Activated gamma-delta T cell (primary cell): ENCODE data around the gene FIGNL2.

ENCODE experiments used
- DNase-seq: peaks from one replicate; lab custom pipeline; 2025; lab: John Stamatoyannopoulos, UW

Gene FIGNL2

DNA sequence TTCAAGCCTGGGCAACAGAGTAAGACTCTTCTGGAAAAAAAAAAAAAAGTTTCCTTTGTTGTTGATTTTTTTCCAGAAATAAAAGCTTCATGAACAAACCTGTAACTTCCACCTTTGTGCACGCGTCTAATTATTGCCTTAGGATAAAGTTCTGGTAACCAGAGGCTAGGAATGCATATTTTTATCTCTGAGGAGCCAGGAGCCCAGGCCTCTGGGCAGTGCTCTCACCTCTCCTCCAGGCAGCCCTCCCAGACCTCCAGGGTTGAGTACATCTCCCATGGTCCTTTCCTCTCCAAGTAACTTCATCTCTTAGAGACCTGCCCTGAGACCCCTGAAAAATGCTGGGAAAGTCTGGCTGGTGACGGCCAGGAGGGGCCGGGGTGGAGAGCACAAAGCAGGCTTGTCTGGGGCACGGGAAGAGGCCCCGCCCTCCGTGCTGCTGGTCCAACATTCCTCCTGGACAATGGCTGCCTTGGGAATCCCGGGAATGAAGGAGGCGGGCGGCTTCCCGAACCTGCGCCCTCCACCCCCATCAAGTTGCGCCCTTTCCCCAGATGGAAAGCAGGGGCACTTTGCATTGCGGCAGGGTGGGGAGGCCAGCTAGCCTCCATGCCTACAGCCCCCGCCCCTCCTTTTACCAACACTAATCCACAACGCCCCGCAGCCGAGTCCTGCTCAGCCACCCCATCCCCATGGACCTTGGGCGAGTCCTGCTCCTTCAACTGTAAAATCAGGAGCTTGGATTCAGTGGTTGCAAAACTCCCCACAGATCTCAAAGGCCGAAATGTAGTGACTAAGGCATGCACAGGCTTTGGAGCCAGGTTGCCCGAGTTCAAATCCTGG is 7.3 kb upstream of the FIGNL2 start:
- DNase-seq, result no peak

DNA sequence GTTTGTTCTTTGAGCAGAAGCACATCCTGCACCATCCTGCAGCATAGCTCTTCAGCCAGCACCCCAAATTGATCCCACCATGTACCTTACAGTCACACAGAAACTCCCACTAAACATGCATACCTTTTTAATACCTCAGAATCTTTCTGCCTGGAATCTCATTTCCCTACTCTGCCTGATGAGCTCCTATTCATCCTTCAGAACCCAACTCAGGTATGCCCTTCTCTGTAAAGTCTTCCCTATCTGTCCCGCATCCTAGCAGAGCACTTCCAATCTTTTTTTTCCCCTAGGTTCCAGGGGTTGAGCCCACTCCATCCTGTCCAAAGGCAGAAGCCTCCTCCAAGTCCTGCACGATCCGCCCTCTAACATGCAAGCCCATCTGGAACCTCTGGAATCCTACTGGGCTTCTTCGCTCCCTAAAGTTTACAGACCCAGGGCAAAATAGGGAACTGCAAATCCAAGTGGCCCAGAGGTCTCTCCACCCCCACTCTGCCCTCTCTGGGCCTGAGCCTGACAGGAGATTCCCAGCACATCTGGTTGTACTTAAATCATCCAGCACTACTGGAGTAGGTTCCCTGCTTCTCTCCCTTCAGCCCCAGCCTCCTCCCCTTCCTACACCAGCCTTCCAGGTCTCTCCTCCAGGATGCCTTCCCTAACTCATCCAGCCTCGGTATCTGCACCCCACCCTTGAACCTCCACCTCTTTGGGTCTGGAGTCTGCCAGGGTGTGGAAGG is 4.1 kb upstream of the FIGNL2 start:
- DNase-seq, result no peak

DNA sequence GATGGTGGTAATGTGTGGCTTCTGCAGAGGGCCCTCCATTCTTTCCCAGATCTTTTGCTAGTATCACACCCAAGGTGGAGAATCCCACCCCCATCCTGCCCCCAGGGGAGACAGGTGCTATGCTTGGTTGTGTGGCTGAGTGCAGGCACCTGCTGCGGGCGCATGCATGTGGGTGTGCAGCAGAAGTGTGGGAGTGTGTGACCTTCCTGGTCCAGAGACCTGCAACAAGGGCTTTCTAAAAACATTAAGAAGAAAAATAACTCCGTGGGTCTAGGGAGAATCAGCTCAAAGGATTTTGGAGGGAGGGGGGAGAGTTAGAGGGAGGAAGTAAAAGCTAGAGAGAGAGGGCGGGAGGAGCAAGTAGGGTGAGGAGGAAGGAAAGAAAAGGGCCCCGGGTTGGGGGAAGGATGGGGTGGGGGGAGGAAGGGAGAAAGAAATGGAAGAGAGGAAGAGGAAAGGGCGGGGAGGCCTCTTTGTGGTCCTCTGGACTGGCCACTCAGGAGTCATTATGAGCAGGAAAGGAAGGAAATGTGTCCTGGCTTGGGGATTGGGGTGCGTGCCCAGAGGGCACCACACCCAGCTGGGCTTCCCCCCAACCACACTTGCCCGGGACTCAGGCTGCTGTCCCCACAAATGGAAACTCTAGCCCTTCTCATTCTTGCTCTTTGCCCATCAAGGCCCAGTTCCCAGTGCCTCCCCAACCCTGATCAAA is 3.1 kb upstream of the FIGNL2 start:
- DNase-seq, result no peak

DNA sequence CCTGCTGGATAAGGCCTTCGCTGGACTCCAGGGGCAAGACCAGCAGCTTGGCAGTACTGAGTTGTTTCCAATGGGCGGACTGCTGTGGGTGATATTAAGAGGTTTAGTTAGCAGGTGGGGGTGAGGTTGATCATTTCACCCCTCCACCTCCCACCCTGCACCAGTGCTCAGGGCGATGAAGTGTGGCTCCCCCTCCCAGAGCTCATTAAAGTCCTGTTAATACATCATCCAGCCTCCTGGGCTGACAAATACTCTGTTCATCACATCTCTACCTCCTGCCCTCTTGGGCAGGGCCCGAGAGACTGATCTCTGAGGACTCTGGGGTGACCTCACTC is 2.4 kb upstream of the FIGNL2 start:
- DNase-seq, result no peak

DNA sequence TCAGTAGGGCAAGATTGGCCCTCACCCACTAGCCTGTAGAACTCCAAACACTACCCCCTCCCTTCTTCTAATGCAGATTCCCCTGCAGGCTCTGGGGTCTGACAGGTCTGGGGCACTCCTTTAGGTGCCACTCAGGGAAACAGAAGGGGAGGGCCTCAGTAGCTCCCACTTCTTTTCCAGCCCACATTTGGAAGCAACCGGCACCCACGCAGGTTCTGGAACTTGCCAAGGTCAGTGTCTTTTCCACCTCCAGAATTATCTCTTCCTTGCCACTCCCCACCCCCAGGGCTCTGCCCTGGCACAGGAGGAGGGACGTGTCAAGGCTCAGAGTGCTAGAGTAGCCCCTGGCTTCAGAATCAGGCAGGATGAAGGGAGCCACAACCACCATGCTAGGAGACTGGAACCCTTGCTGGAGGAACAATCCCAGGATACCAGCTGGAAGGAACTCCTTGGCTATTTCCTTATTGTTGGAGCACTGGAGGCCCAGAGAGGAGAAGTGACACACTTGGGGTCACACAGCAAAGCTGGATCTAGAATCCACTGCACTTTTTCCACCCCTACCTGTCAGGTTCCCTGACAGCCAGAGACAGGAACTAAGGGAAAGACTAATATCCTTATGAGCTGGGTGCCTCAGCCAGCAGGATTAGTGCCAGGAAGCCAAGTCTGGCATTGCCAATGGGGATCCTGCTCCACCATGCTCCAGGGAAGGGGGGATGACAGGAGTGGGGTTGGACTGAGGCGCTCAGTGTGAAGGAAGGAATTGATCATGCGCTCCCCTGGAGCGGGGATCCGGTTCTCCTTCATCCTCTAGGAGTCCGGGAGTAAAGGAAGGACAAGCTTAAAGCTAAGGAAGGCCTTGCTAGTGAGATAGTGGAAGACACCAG is 1.8 kb upstream of the FIGNL2 start:
- DNase-seq, result no peak

DNA sequence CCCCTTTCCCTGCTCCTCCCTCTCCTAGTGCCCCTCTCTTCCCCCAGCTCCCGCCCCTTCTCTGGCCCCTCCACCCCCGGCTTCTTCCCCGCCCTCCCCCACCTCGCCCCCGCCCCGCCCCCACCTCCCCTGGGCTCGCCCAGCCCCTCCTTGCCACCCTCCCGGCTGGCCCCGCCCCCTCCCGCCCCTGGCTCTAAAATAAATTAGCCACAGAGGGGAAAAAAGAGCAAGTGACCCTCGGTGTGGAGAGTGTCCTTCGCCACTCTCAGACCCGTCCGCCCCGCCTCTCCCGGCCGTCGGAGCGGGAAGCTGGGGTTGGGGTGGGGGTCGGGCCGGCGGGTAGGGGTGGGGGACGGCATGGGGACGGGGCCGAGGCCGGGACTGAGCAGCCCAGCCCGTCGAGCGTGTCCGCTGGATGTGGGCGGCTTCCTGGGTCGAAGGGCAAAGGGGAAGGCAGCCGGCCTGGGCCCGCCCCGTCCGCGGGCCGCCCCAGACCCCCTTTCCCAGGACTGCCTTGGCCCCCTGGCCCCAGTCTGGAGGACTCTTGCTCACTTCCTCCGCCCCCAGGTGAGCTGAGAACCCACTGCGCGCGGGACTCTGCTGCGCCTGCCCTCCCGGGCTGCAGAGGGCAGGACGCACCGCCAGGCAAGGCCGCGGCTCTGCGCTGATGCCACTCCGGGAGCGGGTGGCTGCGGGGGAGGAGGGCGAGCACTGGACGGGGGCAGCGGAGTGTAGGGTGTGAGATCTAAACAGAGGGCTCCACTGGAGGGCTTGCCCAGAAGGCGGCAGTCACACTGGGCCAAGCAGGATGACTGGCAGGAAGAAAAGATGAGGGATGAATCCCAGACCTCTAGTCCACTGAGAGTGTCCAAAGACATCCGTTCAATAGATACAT is 570 bp upstream of the FIGNL2 start:
- no peak for DNase-seq

DNA sequence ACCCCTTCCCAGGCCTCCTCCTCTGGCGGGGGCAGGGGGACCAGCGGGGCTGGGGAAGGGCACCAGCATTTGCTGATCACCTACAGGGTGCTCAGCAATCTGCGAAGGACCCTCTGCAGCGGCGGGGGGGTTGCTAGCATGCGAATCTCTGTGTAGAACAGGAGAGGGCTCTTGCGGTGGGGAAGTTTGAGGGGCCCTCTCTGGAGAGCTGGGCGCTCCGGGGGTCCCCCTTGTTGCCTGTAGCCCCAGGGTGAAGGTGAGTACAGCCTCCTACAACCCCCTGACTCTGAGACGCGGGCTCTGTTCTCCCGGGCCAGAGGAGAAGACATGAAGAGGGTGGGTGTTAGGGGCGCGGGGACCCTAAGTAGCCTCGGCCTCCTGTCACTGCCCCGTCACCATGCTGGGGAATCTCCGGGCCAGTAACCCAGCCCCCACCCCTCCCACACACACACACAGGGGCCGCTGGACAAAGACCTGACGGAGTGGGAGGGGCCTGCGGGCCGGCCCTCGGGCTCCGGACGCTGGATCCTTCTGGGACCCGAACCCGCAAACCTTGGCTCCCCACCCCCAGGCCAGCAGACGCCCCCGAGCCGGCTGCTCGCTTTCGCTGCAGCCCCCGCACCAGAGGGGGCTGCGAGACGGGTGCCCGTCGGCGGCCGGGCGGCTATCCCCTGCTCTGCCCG is 734 bp downstream of the FIGNL2 start:
- DNase-seq, result no peak

DNA sequence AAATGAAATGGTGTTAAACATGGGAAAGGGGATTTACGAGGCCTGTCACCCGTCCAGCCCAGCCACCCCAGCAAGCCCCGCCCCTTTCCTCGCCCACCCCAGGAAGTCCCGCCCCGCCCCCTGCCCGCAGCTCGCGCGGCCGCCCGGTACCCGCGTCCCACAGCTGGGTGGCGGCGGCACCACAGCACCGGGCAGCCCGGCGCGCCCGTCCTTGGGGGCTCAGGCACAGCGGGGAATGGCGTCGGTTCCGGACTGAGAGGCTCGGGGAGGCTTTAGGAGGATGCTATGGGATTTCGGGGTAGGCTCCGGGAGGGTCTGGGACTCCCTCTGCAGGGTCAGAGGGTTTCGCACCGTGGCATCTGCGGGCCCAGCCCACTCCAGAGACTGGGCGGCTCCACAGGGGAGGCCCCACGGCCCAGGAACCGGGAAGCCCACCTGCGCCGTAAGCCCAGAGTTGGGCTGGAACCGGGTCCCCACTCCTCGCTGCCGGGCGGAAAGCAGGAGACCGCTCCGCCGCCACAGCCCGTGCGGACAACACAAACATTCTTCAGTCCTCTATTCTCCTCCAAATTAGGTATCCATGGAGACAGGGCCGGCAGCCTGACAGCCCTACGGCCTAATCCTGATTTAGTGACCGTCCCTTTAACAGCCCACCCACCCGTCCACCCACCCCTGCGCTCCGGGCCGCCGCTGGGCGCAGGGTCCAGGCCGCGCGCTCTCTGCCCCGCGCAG is 1.4 kb downstream of the FIGNL2 start:
- DNase-seq, result no peak

DNA sequence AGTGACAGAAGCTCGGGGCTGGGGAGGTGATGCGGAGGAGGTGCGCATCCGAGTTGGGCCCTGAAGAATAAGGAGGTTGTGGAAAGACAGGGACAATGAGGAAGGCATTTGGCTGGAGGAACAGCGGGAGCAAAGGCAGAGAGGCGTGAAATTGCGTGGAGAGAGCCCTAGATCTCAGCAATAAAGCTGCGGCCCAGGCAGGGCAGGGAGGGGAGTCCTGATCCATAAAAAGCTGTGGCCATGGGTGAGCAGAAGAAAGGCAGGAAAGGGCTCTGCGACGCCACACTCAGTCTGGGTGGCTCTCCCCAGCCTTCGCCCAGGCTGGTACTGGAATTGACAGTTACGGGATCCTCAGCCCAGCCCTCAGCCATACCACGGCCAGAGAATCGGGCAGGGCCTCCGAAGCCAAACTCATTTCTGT is 2.2 kb downstream of the FIGNL2 start:
- DNase-seq, result no peak

DNA sequence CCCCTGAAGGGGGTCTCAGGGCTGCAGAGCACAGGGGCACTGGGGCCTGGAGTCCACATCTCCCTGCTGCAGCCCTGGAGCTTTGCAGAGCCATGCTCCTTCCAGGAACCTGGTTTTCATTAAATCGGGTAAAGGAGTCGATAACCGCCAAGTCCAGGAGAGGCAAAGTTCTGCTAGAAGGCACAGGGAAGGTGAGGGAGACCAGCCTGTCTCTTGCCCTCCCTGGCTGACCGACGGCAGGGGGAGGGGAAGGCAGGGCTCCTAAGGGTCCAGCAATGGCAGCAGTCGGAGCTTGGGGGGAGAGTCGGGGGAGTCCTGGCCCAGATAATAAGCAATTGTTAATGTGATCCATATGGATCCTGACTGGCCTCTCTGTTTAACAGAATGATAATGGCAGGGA is 3.0 kb downstream of the FIGNL2 start:
- DNase-seq, result no peak

DNA sequence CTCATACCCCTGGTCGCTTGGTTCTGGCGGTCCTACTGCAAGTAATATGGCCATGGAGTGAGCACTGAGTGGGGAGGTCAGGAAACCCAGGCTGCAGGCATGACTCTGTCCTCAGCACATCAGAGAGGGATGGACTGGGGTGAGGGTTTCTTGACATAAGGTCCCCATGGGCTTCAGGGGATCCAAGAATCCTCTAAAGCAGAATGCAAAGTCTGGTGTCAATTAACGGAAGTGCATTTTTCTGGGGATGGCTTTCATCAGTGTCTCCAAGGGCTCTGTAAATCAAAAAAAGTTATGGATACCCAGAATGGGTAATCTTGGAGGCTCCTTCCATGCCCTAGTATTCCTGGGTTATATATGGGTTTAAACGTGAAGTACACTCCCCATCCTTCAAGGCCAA is 3.7 kb downstream of the FIGNL2 start:
- no peak for DNase-seq

DNA sequence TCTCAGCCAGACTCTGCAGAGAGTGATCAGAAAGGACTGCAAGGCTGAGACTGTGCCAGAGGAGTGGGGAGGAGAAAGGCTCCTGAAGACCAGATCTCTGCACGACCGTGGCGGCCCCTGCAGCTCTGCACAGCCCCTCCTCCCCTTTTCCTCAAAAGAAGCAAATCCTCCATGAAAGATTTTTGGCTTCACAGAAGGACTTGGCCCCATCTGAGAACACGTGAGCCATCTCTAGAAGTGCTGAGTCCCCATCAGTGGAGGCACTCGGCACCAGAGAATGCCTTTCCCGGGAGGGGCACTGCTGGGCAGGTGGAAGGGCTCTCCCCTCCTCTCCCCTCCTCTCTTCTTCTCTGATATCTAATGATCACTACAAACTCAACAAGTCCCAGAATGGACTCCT is 6.8 kb downstream of the FIGNL2 start:
- DNase-seq, result no peak

DNA sequence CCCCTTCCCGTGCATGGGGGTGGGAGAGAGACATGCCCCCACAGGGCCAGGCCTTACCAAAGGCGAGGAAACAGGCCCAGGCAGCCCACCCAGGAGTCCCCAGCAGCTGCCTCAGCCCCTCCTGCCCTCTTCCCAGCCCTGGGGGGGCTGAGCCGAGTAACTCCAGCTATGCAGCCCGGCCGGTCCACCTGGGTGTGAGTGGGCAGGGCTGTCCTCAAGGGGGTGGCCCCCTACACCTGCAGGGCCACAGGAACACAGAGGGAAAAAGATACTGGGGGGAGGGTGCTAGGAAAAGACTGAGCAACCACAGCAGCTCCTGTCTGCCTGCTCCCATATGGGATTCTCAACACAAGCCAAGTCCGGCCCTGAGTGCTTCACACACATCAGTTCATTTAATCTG is 7.6 kb downstream of the FIGNL2 start:
- DNase-seq, result no peak

DNA sequence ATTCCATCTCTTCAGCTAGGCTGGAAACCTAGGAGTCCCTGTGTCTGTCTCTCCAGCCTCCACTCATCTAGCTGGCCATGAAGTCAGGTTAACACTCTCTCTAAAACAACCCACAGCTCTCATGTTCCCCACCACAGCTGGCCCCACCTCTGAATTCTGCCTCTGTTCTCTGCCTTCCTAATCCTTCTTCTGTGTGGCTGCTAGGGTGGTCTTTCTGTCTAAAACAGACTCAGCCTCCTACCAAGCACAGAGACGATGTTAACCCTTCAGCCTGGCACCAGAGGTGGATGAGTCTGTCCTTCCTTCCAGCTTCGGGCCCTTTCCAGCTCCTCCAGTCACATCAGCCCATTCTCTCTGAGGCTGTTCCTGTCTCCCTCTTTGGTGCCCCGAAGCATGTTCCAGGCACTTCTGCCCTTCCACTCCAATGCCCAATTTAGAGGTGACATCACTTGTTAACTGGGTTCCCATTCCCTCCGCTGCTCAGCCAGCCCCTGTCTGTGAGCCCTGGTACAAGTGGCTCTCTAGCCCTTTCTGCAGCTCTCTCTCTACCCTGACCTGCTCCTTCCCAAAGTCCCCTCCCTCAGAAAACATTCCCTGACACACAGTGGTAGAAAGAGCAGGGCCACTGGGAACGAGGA is 9.1 kb downstream of the FIGNL2 start:
- no peak for DNase-seq

DNA sequence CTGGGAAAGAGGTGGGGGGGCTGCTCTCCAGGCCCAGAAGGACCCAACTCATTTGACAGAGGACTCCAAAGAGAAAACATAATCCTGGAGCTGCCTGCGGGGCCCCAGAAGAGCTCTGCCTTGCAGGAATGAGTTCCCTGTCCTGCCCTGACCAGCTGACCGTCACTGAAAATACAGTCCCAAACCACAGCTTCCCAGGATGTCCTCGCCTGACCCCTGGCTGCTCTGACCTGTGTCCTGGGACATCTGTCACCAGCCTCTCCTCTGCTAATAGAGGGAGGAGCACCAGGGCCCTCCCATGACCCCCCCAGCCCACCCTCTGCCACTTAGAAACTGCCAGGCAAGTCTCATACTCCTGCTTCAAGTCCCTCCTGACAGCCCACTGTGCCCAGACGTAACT is 9.8 kb downstream of the FIGNL2 start:
- DNase-seq, result no peak

DNA sequence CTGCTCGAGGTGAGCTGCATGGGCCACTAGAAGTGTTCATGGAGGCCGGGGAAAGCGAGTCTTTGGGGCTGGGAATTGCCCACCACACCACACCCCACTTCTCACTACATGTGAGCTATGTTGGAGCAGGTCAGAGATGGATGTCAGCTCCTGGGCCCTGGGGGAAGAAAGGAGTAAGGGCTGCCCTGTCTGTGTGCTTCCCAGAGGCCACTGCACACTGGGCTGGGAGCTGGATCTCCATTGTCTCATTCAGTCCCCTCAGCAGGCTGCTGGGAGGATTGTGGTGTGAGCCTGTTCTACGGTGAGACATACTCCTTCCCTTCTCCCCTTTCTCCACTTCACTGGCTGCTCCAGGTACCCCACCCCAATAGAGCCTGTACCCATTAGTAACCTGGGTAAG is 10.5 kb downstream of the FIGNL2 start:
- no peak for DNase-seq

DNA sequence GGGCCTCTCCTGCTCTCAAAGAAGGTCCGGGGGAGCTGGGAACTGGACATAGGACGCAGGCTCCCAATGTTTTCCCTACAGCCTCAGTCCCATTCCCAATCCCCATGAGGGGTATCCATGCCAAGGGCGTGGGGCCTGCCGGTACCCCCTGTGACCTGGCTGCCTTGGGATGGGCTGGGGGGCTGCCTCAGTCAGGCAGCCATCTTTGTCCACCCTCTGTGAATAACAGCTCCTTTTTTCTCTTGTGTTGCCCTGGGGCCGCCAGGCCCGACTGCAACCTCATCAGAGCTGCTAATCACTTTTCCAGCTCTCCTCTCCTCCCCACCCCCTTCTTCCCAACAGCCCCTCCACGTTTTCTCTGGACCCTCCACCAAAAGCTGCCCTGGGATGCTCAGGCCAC is 11.2 kb downstream of the FIGNL2 start:
- DNase-seq, result no peak

DNA sequence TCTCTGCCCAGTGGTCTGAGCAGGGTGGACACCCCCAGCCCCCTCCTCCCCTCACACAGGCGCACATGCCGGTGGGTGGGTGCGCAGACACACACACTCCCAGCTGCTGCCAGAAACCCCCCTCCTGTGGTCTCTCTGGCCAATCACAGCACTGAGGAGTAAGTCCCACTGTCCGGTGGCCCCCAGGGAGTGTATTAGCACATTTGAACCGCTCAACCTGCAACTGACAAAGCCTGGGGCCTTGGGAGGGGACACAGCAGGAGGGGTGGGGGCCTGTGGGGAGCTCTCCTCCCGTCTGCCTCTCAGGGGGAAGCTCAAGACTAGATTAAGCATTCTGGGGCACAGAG is 11.7 kb downstream of the FIGNL2 start:
- no peak for DNase-seq
